Measurements from ENCODE around the gene ABCB11.

DNA sequence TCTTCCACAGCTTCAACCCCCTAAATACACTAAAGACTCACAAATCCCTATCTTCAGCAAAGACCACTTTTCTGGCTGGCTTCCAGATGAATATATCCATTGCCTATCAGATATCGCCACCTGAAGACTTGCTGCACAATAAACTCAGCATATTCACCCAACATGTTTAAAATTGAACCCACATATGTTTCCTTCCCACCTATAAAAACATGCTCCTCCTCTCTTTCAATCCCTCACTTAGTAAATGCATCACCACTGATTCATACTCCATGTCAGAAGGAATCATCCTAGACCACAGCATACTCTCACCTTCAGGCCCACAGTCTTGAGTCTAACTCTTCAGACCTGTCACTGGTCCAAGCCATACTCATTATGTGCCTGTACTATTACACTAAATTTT lies 146.1 kb downstream of the ABCB11 start:
- TF ChIP-seq, protein P1, sequence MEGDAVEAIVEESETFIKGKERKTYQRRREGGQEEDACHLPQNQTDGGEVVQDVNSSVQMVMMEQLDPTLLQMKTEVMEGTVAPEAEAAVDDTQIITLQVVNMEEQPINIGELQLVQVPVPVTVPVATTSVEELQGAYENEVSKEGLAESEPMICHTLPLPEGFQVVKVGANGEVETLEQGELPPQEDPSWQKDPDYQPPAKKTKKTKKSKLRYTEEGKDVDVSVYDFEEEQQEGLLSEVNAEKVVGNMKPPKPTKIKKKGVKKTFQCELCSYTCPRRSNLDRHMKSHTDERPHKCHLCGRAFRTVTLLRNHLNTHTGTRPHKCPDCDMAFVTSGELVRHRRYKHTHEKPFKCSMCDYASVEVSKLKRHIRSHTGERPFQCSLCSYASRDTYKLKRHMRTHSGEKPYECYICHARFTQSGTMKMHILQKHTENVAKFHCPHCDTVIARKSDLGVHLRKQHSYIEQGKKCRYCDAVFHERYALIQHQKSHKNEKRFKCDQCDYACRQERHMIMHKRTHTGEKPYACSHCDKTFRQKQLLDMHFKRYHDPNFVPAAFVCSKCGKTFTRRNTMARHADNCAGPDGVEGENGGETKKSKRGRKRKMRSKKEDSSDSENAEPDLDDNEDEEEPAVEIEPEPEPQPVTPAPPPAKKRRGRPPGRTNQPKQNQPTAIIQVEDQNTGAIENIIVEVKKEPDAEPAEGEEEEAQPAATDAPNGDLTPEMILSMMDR (IDR thresholded peaks at IDR 0.05): no peak
- TF ChIP-seq POLR2A (IDR thresholded peaks at IDR 0.05): no peak
- no peak for TF ChIP-seq EP300 (IDR thresholded peaks at IDR 0.05)
